ENCODE measurements around the gene TGFBR2.

- no peak for TF ChIP-seq CTCF (IDR thresholded peaks at IDR 0.05)
- TF ChIP-seq POLR2A (IDR thresholded peaks at IDR 0.05): no peak
Observed at GRCh38 chr3:30643763-30644462, 37.5 kb downstream of the TGFBR2 start.
